HUES48 (cell line): ENCODE data around the gene EVI5.
"Not testable (repeated sequence)": the region's sequence is repeated elsewhere in the genome, so short reads cannot be mapped to it uniquely, and the experiment has no call there.

Experiments used
- H3K27ac ChIP-seq: one replicate; pipeline ENCODE4 v1.7.0; 2013; ENCODE audit warnings: low read depth, low read length, inconsistent platforms
- H3K27me3 ChIP-seq: 2 replicates; pipeline ENCODE4 v1.6.1; 2013; ENCODE audit warnings: mild to moderate bottlenecking, low read length; ENCODE audit not compliant: control insufficient read depth, insufficient read depth
- H3K36me3 ChIP-seq: 2 replicates; pipeline ENCODE4 v1.6.1; 2013; ENCODE audit warnings: low read length; ENCODE audit not compliant: control insufficient read depth, insufficient read depth
- H3K4me1 ChIP-seq: 2 replicates; pipeline ENCODE4 v1.6.1; 2013; ENCODE audit warnings: mild to moderate bottlenecking, low read length; ENCODE audit not compliant: control insufficient read depth, insufficient read depth
- H3K4me3 ChIP-seq: 2 replicates; pipeline ENCODE4 v1.5.1; 2013; ENCODE audit warnings: mild to moderate bottlenecking, low read depth, low read length
- H3K9ac ChIP-seq: 2 replicates; pipeline ENCODE4 v1.6.1; 2013; ENCODE audit warnings: mild to moderate bottlenecking, low read depth, low read length, moderate library complexity
- H3K9me3 ChIP-seq: 2 replicates; pipeline ENCODE4 v1.6.1; 2013; ENCODE audit warnings: low read length; ENCODE audit not compliant: control insufficient read depth, insufficient read depth

The EVI5 gene

GRCh38 chr1:92791487-92792066, 6.7 kb upstream of the EVI5 start:
- peak overlapping the region; percentile 44 for H3K4me3 ChIP-seq
- peak overlapping the region; percentile 3; the same call in 1 of the 2 replicates for H3K9ac ChIP-seq
- H3K4me1 ChIP-seq: peaks cover 20% of the 10 kb centered on the region
- peak overlapping the region; percentile 68 for H3K27ac ChIP-seq
- no peaks in the 10 kb centered on the region for H3K9me3 ChIP-seq
- no peaks in the 10 kb centered on the region; the same call in 1 of the 2 replicates for H3K27me3 ChIP-seq
- no peaks in the 10 kb centered on the region for H3K36me3 ChIP-seq

GRCh38 chr1:92790867-92791266, 6.0 kb upstream of the EVI5 start:
- H3K36me3 ChIP-seq: no peaks in the 10 kb centered on the region
- no peaks in the 10 kb centered on the region; the same call in 1 of the 2 replicates for H3K27me3 ChIP-seq
- no peak overlapping the region for H3K27ac ChIP-seq
- peaks cover 20% of the 10 kb centered on the region for H3K4me1 ChIP-seq
- H3K9ac ChIP-seq: no peak overlapping the region
- H3K4me3 ChIP-seq: no peak overlapping the region
- no peaks in the 10 kb centered on the region for H3K9me3 ChIP-seq

- Histone ChIP-seq H3K9ac (no peak overlapping the region), H3K9me3 (no peaks in the 10 kb centered on the region), H3K27me3 (no peaks in the 10 kb centered on the region; the same call in 1 of the 2 replicates), H3K27ac (no peak overlapping the region), H3K36me3 (no peaks in the 10 kb centered on the region), H3K4me1 (peaks cover 20% of the 10 kb centered on the region), H3K4me3 (no peak overlapping the region)
These were observed 5.2 kb upstream of the EVI5 start for GRCh38 chr1:92790081-92790480.

- Histone ChIP-seq H3K4me1 (peaks cover 4% of the 10 kb centered on the region; the same call in 1 of the 2 replicates), H3K27me3 (no peaks in the 10 kb centered on the region; the same call in 1 of the 2 replicates), H3K9ac (no peak overlapping the region), H3K27ac (no peak overlapping the region), H3K36me3 (no peaks in the 10 kb centered on the region), H3K4me3 (no peak overlapping the region), H3K9me3 (no peaks in the 10 kb centered on the region)
These were observed 1.4 kb upstream of the EVI5 start for GRCh38 chr1:92786111-92786901.

GRCh38 chr1:92784021-92784638, 778 bp downstream of the EVI5 start:
- H3K27me3 ChIP-seq: no peaks in the 10 kb centered on the region; the same call in 1 of the 2 replicates
- H3K4me3 ChIP-seq: peak overlapping the region; percentile 85
- no peaks in the 10 kb centered on the region for H3K36me3 ChIP-seq
- 0 out of 2 replicates have a peak, but pooled peaks cover 4% of the 10 kb centered on the region for H3K4me1 ChIP-seq
- H3K9ac ChIP-seq: peak overlapping the region; percentile 72; the same call in 1 of the 2 replicates
- no peaks in the 10 kb centered on the region for H3K9me3 ChIP-seq
- peak overlapping the region; percentile 90 for H3K27ac ChIP-seq

GRCh38 chr1:92783550-92783949, 1.4 kb downstream of the EVI5 start:
- not testable (repeated sequence) for H3K36me3 ChIP-seq
- peak overlapping the region; percentile 85 for H3K4me3 ChIP-seq

GRCh38 chr1:92778376-92778775, 6.5 kb downstream of the EVI5 start:
- no peak overlapping the region for H3K27ac ChIP-seq
- H3K4me3 ChIP-seq: no peak overlapping the region
- H3K9ac ChIP-seq: no peak overlapping the region
- H3K9me3 ChIP-seq: no peaks in the 10 kb centered on the region
- H3K27me3 ChIP-seq: no peaks in the 10 kb centered on the region
- peaks cover 6% of the 10 kb centered on the region; the same call in 1 of the 2 replicates for H3K4me1 ChIP-seq
- H3K36me3 ChIP-seq: no peaks in the 10 kb centered on the region

More at GRCh38 chr1:92783550-92783949, 1.4 kb downstream of the EVI5 start:
- H3K9me3 ChIP-seq, H3K27ac ChIP-seq, H3K4me1 ChIP-seq, H3K9ac ChIP-seq, H3K27me3 ChIP-seq: not testable (repeated sequence)

GRCh38 chr1:92774407-92774806, 10.5 kb downstream of the EVI5 start:
- peaks cover 10% of the 10 kb centered on the region; the same call in 1 of the 2 replicates for H3K4me1 ChIP-seq
- H3K27ac ChIP-seq: peak overlapping the region; percentile 38
- H3K36me3 ChIP-seq: no peaks in the 10 kb centered on the region
- no peaks in the 10 kb centered on the region for H3K9me3 ChIP-seq
- no peak overlapping the region for H3K9ac ChIP-seq
- H3K4me3 ChIP-seq: no peak overlapping the region
- H3K27me3 ChIP-seq: no peaks in the 10 kb centered on the region

- not testable (repeated sequence) for H3K27me3 ChIP-seq, H3K9me3 ChIP-seq, H3K9ac ChIP-seq, H3K4me1 ChIP-seq, H3K4me3 ChIP-seq, H3K27ac ChIP-seq, H3K36me3 ChIP-seq
These were observed 11.2 kb downstream of the EVI5 start for GRCh38 chr1:92773749-92774148.

- H3K4me1 ChIP-seq: peaks cover 8% of the 10 kb centered on the region; the same call in 1 of the 2 replicates
- no peaks in the 10 kb centered on the region for H3K27me3 ChIP-seq
- H3K36me3 ChIP-seq: no peaks in the 10 kb centered on the region
- no peak overlapping the region for H3K27ac ChIP-seq
- no peaks in the 10 kb centered on the region for H3K9me3 ChIP-seq
- H3K4me3 ChIP-seq: no peak overlapping the region
- no peak overlapping the region for H3K9ac ChIP-seq
These were observed 15.1 kb downstream of the EVI5 start for GRCh38 chr1:92769856-92770255.

- Histone ChIP-seq H3K9me3 (no peaks in the 10 kb centered on the region), H3K27ac (no peak overlapping the region), H3K4me1 (0 out of 2 replicates have a peak, but pooled peaks cover 4% of the 10 kb centered on the region), H3K36me3 (no peaks in the 10 kb centered on the region), H3K27me3 (no peaks in the 10 kb centered on the region), H3K4me3 (no peak overlapping the region), H3K9ac (no peak overlapping the region)
These were observed 16.0 kb downstream of the EVI5 start for GRCh38 chr1:92768915-92769314.
